T-helper 17 cell (primary cell): ENCODE data around the gene PLXNC1. TPM values are rescaled to one million over a fixed set of nuclear protein-coding genes. Genes with fewer than 3 reads are reported as not detected.
A peak's percentile ranks its signal among the peaks of the same experiment; 100 is the strongest.

Experiments used
- ATAC-seq: fragments of 150-1000 bp; cut with Tn5 transposase; 2 replicates; pipeline ENCODE4 v1.10.0; 2021; ENCODE audit warnings: mild to moderate bottlenecking, moderate library complexity
- DNase-seq, 3 donors: peaks; one replicate each; pipeline versions ENCODE4 v3.0.0 to v3.0.0-alpha.2; 2020 to 2021
- H3K9me3 ChIP-seq: one replicate; pipeline ENCODE4 v1.7.0; 2013; ENCODE audit warnings: low read length, mild to moderate bottlenecking; ENCODE audit not compliant: control insufficient read depth, poor library complexity, severe bottlenecking
- H3K27ac Mint-ChIP-seq: one replicate; pipeline ENCODE4 v1.8.0; 2022; ENCODE audit warnings: mild to moderate bottlenecking, moderate library complexity, mixed read lengths
- H3K27me3 Mint-ChIP-seq: one replicate; pipeline ENCODE4 v1.8.0; 2022; ENCODE audit warnings: mixed read lengths
- H3K36me3 Mint-ChIP-seq: one replicate; pipeline ENCODE4 v1.8.0; 2022; ENCODE audit warnings: low read depth, mixed read lengths
- H3K4me1 Mint-ChIP-seq: one replicate; pipeline ENCODE4 v1.8.0; 2022; ENCODE audit warnings: mild to moderate bottlenecking, mixed read lengths
- H3K4me3 Mint-ChIP-seq: one replicate; pipeline ENCODE4 v1.8.0; 2022; ENCODE audit warnings: mild to moderate bottlenecking, moderate library complexity, mixed read lengths
- total RNA-seq, 4 donors: library from RNA in 2 of 4; stranded (reverse) in 2 of 4; gene quantifications; one replicate each; pipeline ENCODE4 v1.2.3 and lab custom pipeline; 2022 to 2026

PLXNC1 gene
- total RNA-seq, 2 donors from 2014 or later, result 26.5 to 30.6 TPM

DNA sequence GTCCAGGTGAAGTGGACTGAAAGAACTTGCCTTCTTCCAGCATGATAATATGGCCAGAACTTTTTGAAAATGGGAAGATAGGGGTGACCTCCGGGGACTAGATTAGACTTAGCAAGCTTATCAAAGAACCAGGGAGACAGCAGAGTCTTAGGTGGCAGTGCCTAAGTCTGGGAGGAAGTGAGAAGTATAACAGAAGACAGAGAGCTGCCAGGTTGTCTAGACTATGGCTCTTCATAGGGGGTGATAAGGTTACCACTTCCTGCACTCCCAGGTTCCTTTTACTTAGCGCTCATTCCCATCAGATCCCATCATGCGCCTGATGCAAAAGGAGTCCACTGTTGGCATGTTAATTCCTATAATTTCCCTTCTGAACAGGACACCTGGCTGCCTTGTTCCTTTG is 69.9 kb downstream of the PLXNC1 start:
- no peaks in the 10 kb centered on the region for H3K9me3 ChIP-seq
- no peak for DNase-seq
- Mint-ChIP-seq H3K4me1 (peaks cover 3% of the 10 kb centered on the region), H3K27me3 (no peaks in the 10 kb centered on the region), H3K36me3 (peaks cover 8% of the 10 kb centered on the region), H3K27ac (no peak overlapping the region), H3K4me3 (no peak overlapping the region)
- ATAC-seq, result no peak

DNA sequence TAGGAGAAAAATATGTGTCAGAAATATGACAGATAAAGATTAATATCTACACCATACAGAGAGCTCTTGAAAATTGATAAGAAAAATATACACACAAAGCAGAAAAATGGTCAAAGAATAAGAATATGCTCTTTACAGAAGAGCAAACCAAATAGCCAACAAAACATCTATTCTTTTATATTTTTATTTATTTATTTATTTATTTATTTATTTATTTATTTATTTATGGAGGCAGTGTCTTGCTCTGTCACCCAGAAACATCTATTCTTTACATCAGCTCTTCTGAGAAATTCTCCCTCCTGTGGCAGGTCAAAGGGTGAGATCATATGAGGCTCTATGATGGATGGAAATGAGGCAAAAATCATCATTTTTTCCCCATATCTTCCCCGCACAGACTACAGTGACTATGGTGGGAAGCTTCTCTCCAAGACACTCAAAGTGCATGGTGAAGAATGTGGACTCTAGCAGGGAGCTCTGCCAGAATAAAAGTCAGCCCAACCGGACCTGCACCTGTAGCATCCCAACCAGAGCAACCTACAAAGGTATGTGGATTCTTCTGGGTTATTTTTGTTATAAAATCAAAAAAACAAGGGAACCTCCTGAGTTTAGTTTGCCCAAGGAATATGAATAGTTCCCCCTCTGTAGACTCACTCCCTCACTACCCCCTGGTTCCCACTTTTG is 71.4 kb downstream of the PLXNC1 start:
- H3K9me3 ChIP-seq, result no peaks in the 10 kb centered on the region
- no peaks in the 10 kb centered on the region for H3K27me3 Mint-ChIP-seq
- DNase-seq (no peak), ATAC-seq (no peak)
- H3K36me3 Mint-ChIP-seq, result peaks cover 11% of the 10 kb centered on the region
- H3K27ac Mint-ChIP-seq, result no peak overlapping the region
- no peak overlapping the region for H3K4me3 Mint-ChIP-seq
- H3K4me1 Mint-ChIP-seq, result peaks cover 3% of the 10 kb centered on the region

DNA sequence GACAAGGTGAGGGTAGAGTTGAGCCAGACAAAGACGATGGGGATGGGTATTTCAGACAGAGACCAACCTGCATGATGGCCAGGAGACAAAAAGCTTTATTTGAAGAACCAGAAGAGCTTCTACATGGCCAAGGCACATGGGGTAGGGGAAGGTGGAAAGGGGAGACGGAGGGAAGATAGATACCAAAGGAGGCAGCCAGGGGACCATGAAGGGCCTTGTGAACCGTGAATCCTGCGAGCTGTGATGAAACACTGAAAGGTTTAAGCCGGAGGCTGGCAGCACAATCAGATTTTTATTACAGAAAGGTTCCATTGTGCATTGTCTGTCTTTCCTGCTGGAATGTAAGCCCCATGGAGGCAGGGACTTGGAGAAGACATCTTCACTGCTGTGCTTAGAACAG is 72.4 kb downstream of the PLXNC1 start:
- Mint-ChIP-seq H3K27ac (no peak overlapping the region), H3K27me3 (no peaks in the 10 kb centered on the region), H3K4me1 (peaks cover 3% of the 10 kb centered on the region), H3K4me3 (no peak overlapping the region), H3K36me3 (peaks cover 11% of the 10 kb centered on the region)
- H3K9me3 ChIP-seq, result no peaks in the 10 kb centered on the region
- ATAC-seq (no peak), DNase-seq (no peak)

DNA sequence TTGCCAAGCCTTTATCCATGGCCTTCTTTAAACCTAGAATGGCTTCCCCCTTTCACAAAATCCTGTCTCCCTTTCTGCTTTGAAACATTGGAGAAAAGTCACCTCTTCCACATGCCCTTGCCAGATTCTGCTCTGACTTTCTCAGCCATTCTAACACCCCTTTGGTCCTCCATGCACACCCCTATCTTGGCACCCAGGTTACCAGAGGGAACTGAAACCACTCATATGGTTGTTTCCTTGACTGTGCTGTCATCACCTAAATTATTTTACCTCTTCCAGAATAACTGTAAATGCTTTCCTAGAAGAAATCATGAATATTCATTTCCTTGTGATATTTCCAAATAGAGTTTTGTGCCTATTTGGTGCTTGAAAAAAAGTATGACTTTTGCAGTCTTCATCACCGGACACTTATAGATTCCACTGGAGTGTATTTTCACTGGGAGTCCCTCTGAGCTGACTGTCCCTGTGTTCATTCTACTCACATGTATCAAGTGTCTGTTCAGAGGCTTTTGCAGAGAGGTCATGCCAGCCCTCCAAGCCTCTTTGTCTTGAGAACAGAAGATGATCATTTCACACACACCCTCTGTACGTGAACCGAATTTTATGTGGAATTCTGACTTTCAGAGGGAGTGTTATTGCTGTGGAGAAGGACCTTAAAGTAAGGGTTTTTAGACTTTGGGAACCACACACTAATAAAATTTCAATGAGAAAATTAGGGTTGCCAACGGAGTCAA is 74.1 kb downstream of the PLXNC1 start:
- Mint-ChIP-seq H3K36me3 (peaks cover 13% of the 10 kb centered on the region), H3K4me1 (peaks cover 3% of the 10 kb centered on the region), H3K27me3 (no peaks in the 10 kb centered on the region), H3K27ac (no peak overlapping the region), H3K4me3 (no peak overlapping the region)
- ATAC-seq (no peak), DNase-seq (no peak)
- H3K9me3 ChIP-seq, result no peaks in the 10 kb centered on the region

DNA sequence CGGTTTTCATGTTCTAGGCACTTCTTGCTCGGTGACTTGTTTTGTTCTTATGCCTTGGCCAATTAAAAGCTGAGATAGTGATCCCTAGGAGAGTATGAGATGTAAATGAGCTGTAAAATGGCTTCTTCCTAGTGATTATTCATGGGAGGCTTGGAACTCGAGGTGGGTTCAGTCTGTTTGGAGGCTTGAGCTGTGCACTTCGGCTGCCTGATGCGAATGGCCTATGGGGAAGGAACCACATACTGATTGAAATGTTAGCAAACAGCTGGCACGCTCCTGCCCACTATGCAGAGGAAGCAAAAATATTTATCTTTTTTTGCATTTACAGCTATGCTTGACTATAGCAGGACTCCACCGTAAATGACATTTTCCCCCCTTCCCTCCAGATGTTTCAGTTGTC is 75.5 kb downstream of the PLXNC1 start:
- Mint-ChIP-seq H3K4me1 (peaks cover 3% of the 10 kb centered on the region), H3K27me3 (no peaks in the 10 kb centered on the region), H3K27ac (no peak overlapping the region), H3K36me3 (peaks cover 16% of the 10 kb centered on the region), H3K4me3 (no peak overlapping the region)
- no peak for ATAC-seq
- no peaks in the 10 kb centered on the region for H3K9me3 ChIP-seq
- DNase-seq, result no peak

DNA sequence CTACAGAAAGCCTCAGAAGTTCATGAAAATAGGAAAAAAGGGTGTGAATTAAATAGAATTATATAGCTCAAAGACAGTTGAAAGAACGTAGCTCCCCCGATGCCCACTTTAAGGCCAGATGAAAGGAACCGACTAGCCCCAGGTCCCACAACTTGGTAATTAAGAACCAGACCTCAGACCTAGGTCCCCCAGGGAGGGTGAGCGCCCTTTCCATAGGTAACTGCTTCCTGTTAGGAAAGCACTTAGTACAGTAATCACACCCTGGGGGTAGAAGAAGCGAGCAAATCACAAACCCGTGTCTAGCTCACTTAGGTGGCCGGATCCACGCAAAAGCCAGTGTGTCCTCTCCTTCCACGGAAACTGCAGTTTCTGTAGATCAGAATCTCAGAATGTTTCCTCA is 77.1 kb downstream of the PLXNC1 start:
- Mint-ChIP-seq H3K27ac (no peak overlapping the region), H3K4me1 (peaks cover 6% of the 10 kb centered on the region), H3K27me3 (no peaks in the 10 kb centered on the region), H3K4me3 (no peak overlapping the region), H3K36me3 (peaks cover 18% of the 10 kb centered on the region)
- DNase-seq, result no peak
- ATAC-seq, result no peak
- H3K9me3 ChIP-seq, result no peaks in the 10 kb centered on the region

DNA sequence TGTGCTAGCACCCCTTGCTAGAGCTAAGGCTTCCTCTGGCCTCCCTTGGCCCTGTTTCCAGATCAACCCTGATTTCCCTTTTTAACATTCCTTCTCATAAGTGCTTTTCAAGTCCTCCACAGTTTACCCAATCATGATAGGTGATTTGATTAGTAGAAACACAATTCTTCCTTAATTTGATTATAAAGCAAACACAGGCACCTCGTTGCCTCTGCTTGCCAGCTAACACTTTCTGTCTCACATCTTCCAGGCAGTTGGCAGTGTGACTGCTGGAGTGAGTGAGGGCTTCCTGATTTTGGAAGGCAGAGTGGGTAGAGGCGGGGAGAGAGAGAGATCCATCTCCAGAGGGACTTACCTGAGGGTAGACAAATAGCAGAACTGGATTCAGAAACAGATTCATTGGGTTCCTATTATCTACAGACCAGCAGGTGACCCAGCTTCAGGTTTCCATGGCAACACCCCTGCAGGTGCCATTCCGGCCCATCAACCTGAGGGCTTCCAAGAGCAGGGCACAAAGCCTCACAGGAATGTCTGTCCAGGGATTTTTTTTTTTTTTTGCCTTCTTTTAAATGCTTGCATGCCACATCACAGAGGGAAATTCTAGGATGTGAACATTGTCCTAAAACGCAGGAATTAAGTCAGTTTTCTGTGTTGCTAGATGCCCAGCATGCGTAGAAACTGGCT is 77.7 kb downstream of the PLXNC1 start:
- Mint-ChIP-seq H3K36me3 (peaks cover 16% of the 10 kb centered on the region), H3K27me3 (no peaks in the 10 kb centered on the region), H3K4me1 (peaks cover 10% of the 10 kb centered on the region), H3K4me3 (no peak overlapping the region), H3K27ac (no peak overlapping the region)
- no peak for DNase-seq
- no peak for ATAC-seq
- no peaks in the 10 kb centered on the region for H3K9me3 ChIP-seq

DNA sequence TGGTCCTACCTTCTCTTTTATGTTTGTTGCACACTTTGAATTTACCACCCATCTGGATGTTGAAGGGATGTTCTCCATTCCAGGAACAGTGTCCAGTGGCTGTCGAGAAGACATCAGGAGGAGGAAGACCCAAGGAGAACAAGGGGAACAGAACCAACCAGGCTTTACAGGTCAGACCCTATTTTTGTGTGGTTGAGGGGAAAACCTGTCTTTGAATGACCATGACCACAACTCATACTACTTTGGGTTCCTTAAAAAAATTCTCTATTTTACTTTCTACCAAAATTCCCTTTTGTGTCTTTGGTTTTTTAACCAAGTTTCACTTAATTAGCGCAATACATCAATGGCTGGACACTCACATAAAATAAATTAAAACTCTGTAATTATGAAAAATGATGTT is 78.7 kb downstream of the PLXNC1 start:
- no peak for DNase-seq
- Mint-ChIP-seq H3K36me3 (peaks cover 15% of the 10 kb centered on the region), H3K4me3 (no peak overlapping the region), H3K4me1 (peaks cover 10% of the 10 kb centered on the region), H3K27ac (no peak overlapping the region), H3K27me3 (no peaks in the 10 kb centered on the region)
- no peak for ATAC-seq
- H3K9me3 ChIP-seq, result no peaks in the 10 kb centered on the region

DNA sequence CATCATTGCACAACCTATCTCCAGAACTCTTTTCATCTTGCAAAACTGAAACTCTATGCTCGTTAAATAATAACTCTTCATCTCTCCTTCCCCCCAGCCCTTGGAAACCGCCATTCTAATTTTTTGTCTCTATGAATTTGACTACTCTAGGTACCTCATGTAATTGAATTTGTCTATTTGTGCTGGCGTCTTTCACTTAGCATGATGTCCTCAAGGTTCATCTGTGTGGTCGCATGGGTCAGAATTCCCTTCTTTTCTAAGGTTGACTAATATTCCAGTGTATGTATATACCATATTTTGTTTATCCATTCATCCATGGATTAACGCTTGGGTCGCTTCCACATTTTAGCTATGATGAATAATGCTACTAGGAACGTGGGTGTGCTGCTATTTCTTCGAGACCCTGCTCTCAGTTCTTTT is 80.1 kb downstream of the PLXNC1 start:
- Mint-ChIP-seq H3K36me3 (peaks cover 12% of the 10 kb centered on the region), H3K4me3 (no peak overlapping the region), H3K27me3 (no peaks in the 10 kb centered on the region), H3K4me1 (peaks cover 12% of the 10 kb centered on the region), H3K27ac (no peak overlapping the region)
- no peaks in the 10 kb centered on the region for H3K9me3 ChIP-seq
- ATAC-seq (no peak), DNase-seq (no peak)

DNA sequence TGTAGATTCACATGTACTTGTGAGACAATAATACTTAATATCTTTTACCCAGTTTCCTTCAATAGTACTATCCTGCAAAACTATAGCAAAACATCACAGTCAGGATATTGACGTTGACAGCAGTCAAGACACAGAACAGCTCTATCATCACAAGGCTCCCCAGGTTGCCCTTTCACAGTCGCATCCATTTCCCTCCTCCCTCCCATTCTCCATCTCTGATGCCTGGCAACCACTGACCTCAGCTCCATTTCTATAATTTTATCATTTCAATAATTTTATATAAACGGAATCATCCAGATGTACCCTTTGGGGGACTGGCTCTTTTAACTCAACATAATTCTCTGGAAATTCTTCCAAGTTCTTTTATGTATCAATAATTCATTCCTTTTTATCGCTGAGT is 81.5 kb downstream of the PLXNC1 start:
- ATAC-seq (no peak), DNase-seq (no peak)
- H3K27ac Mint-ChIP-seq, result peak overlapping the region; percentile 39
- H3K9me3 ChIP-seq, result no peaks in the 10 kb centered on the region
- peaks cover 12% of the 10 kb centered on the region for H3K4me1 Mint-ChIP-seq
- peaks cover 9% of the 10 kb centered on the region for H3K36me3 Mint-ChIP-seq
- H3K27me3 Mint-ChIP-seq, result no peaks in the 10 kb centered on the region
- H3K4me3 Mint-ChIP-seq, result no peak overlapping the region

DNA sequence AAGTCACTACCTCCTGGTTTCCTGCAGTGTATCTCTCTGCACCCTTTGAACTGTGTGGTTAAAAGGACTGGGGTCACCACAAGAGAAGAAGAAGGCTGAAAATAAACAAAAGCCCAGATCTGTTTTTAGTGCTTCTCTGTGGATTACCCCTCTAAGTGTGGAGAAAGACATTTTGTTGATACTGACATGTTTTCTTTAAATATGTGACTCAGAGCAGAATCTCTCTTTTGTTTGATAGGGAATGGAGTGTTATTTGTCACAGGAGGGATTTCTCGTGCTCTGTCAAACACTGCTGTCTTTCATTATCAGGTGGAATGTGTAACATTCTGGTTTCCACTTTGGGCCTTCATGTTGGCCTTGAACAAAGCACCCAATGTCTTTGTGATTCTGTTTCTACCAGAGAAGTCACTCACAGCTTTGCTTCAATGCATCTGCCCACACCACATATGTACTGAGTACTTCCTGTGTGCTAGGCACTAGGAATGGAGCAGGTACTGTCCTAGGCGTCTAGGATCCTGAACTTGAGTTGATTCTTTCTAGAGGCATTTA is 82.1 kb downstream of the PLXNC1 start:
- H3K27me3 Mint-ChIP-seq, result no peaks in the 10 kb centered on the region

DNA sequence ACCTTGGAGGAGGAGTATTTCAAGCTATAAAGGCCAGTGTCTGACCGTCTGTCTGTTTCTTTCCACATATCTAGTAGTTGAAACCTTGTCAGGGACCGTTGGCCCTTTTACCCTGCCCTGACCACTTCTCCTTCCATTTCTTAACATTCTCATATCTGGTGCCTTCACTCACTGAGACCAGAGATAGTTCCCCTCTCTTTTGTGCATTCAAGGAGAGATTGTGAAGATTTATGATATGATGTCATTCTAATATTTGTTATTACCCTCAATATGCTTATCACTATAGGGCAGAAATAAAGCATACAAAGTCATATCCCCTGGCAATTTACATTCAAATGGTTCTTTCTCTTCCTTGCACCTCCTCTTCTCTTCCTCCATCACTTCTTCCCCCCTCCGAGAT is 83.3 kb downstream of the PLXNC1 start:
- DNase-seq (no peak), ATAC-seq (no peak)
- peaks cover 9% of the 10 kb centered on the region for H3K36me3 Mint-ChIP-seq
- H3K27ac Mint-ChIP-seq, result peak overlapping the region; percentile 78
- no peak overlapping the region for H3K4me3 Mint-ChIP-seq
- H3K27me3 Mint-ChIP-seq, result no peaks in the 10 kb centered on the region
- peaks cover 12% of the 10 kb centered on the region for H3K4me1 Mint-ChIP-seq
- no peaks in the 10 kb centered on the region for H3K9me3 ChIP-seq

More for the DNA sequence above, 82.1 kb downstream of the PLXNC1 start:
- Mint-ChIP-seq H3K27ac (peak overlapping the region; percentile 39), H3K36me3 (peaks cover 9% of the 10 kb centered on the region), H3K4me3 (peak overlapping the region; percentile 28), H3K4me1 (peaks cover 12% of the 10 kb centered on the region)
- no peaks in the 10 kb centered on the region for H3K9me3 ChIP-seq
- peak; percentile 49 for ATAC-seq
- no peak for DNase-seq

DNA sequence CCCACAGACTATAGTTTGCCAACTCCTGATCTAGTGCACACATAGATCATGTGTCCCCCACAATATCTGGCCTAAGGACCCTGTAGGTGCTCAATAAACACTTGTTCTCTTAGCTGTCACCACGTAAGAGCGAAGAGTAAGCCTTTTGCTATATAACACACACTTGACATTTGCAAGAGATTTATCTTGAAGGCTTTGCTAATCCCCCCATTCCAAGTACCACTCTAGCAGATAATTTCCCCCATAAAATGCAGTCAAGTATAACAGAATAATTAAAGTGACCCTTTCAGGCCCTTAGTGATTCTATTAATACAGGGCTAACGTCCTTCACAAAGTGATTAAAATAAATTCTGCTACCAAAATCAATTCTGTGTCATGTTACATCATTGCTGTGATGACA is 87.5 kb downstream of the PLXNC1 start:
- no peak overlapping the region for H3K4me3 Mint-ChIP-seq
- H3K27me3 Mint-ChIP-seq, result no peaks in the 10 kb centered on the region
- no peak overlapping the region for H3K27ac Mint-ChIP-seq
- no peak for DNase-seq
- H3K4me1 Mint-ChIP-seq, result peaks cover 6% of the 10 kb centered on the region
- no peaks in the 10 kb centered on the region for H3K9me3 ChIP-seq
- H3K36me3 Mint-ChIP-seq, result peaks cover 2% of the 10 kb centered on the region
- ATAC-seq, result no peak
